Stimulated activated CD4-positive, alpha-beta T cell treated with anti-CD3 and anti-CD28 coated beads, Interleukin-1b, Interleukin-23, amount 100 ng/mL, for 1 hour (primary cell): Measurements from ENCODE around the gene PAPSS1.
A peak's percentile ranks its signal among the peaks of the same experiment; 100 is the strongest.
"Not testable (repeated sequence)": the region's sequence is repeated elsewhere in the genome, so short reads cannot be mapped to it uniquely, and the experiment has no call there.

Source experiments
- DNase-seq, 2 donors: peaks; one replicate each; pipeline ENCODE4 v3.0.0-alpha.2; 2020; ENCODE audit warnings: low read depth in 2 of 2

PAPSS1 gene

GRCh38 chr4:107726131-107726925 is 6.3 kb upstream of the PAPSS1 start:
- not testable (repeated sequence) for DNase-seq

GRCh38 chr4:107725281-107725859 is 5.3 kb upstream of the PAPSS1 start:
- no peak for DNase-seq

GRCh38 chr4:107723331-107723730 is 3.3 kb upstream of the PAPSS1 start:
- not testable (repeated sequence) for DNase-seq

GRCh38 chr4:107721436-107722100 is 1.5 kb upstream of the PAPSS1 start:
- DNase-seq = peak in 1 of 2 donors; percentile 30

- no peak for DNase-seq
Measured at GRCh38 chr4:107719207-107719921, 670 bp downstream of the PAPSS1 start.

GRCh38 chr4:107718351-107718965 is 1.6 kb downstream of the PAPSS1 start:
- DNase-seq = no peak

- DNase-seq = no peak
Measured at GRCh38 chr4:107714256-107714655, 5.8 kb downstream of the PAPSS1 start.

GRCh38 chr4:107712236-107712635 is 7.8 kb downstream of the PAPSS1 start:
- DNase-seq = no peak

GRCh38 chr4:107711831-107712230 is 8.2 kb downstream of the PAPSS1 start:
- no peak for DNase-seq

GRCh38 chr4:107710493-107711459 is 9.3 kb downstream of the PAPSS1 start:
- DNase-seq = no peak

GRCh38 chr4:107709916-107710315 is 10.1 kb downstream of the PAPSS1 start:
- no peak for DNase-seq

- no peak for DNase-seq
Measured at GRCh38 chr4:107708225-107708624, 11.8 kb downstream of the PAPSS1 start.

GRCh38 chr4:107705742-107706556 is 14.1 kb downstream of the PAPSS1 start:
- DNase-seq = no peak

GRCh38 chr4:107701565-107701964 is 18.5 kb downstream of the PAPSS1 start:
- DNase-seq = no peak

- DNase-seq = no peak
Measured at GRCh38 chr4:107699466-107700206, 20.4 kb downstream of the PAPSS1 start.

- DNase-seq = not testable (repeated sequence)
Measured at GRCh38 chr4:107696187-107696586, 23.8 kb downstream of the PAPSS1 start.

GRCh38 chr4:107693132-107693531 is 26.9 kb downstream of the PAPSS1 start:
- no peak for DNase-seq

- no peak for DNase-seq
Measured at GRCh38 chr4:107692202-107692601, 27.8 kb downstream of the PAPSS1 start.

GRCh38 chr4:107691378-107691777 is 28.7 kb downstream of the PAPSS1 start:
- no peak for DNase-seq
